Activated CD4-positive, alpha-beta T cell treated with anti-CD3 and anti-CD28 coated beads for 36 hours (primary cell): ENCODE data around the gene FAM161A. TPM values are rescaled to one million over a fixed set of nuclear protein-coding genes. Genes with fewer than 3 reads are reported as not detected.

ENCODE experiments used
- ATAC-seq: fragments of 200-7000 bp; cut with Tn5 transposase; one replicate; pipeline ENCODE4 v1.10.0; 2021; ENCODE audit warnings: mild to moderate bottlenecking, moderate library complexity
- CTCF ChIA-PET: fragments of 350-600 bp; sonication (Branson Sonifier 250); formaldehyde crosslinking; loops from one replicate; lab custom pipeline; 2021; ENCODE audit warnings: antibody characterized with exemption; lab: Charles Lee
- POLR2A ChIA-PET: fragments of 350-600 bp; sonication (Branson Sonifier 250); formaldehyde crosslinking; loops from one replicate; lab custom pipeline; 2021; ENCODE audit warnings: antibody characterized with exemption, inconsistent platforms; lab: Charles Lee
- DNase-seq: peaks from one replicate; pipeline ENCODE4 v3.0.0-alpha.2; 2020
- H3K27ac Mint-ChIP-seq: one replicate; pipeline ENCODE4 v1.8.0; 2021; ENCODE audit warnings: mixed read lengths
- H3K27me3 Mint-ChIP-seq: one replicate; pipeline ENCODE4 v1.8.0; 2021; ENCODE audit warnings: mixed read lengths
- H3K36me3 Mint-ChIP-seq: one replicate; pipeline ENCODE4 v1.8.0; 2021; ENCODE audit warnings: low read depth, mixed read lengths
- H3K4me1 Mint-ChIP-seq: one replicate; pipeline ENCODE4 v1.8.0; 2021; ENCODE audit warnings: mixed read lengths
- H3K4me3 Mint-ChIP-seq: one replicate; pipeline ENCODE4 v1.8.0; 2021; ENCODE audit warnings: mild to moderate bottlenecking, moderate library complexity, mixed read lengths
- H3K9me3 Mint-ChIP-seq: one replicate; pipeline ENCODE4 v1.8.0; 2021; ENCODE audit warnings: low read depth, mixed read lengths
- intact Hi-C, 2 experiments: fragments of 100-400 bp; cut with DNase I in 1 of 2; cut with micrococcal nuclease in 1 of 2; formaldehyde crosslinking; loops; one replicate each; pipeline versions ENCODE4 v1.14.2 to v1.15.1; 2022 to 2024; cut with DNase I, micrococcal nuclease
- total RNA-seq, 2 experiments: library from RNA; stranded (reverse); gene quantifications; one replicate each; pipeline ENCODE4 v1.2.3, GENCODE V29; 2021

FAM161A gene
- total RNA-seq, 2 experiments from 2014 or later, result 6.2 to 7.3 TPM

GRCh38 chr2:61784643-61785042 lies 69.2 kb downstream of the FAM161A start:
- no peak for DNase-seq
- Mint-ChIP-seq H3K27me3 (peaks cover 8% of the 10 kb centered on the region), H3K4me3 (no peak overlapping the region), H3K4me1 (no peaks in the 10 kb centered on the region), H3K27ac (no peak overlapping the region), H3K9me3 (peaks cover 5% of the 10 kb centered on the region), H3K36me3 (no peaks in the 10 kb centered on the region)
- ChIA-PET POLR2A (interaction anchor here (1.4 kb wide), 1 partner anchor 9 kb away, joined by 6 read pairs; no protein-coding TSS in a partner anchor), CTCF (no interaction called here)
- no peak for ATAC-seq
- intact Hi-C loops, result no loop called here

- Mint-ChIP-seq H3K4me1 (no peaks in the 10 kb centered on the region), H3K4me3 (no peak overlapping the region), H3K27ac (no peak overlapping the region), H3K9me3 (peaks cover 5% of the 10 kb centered on the region), H3K27me3 (peaks cover 13% of the 10 kb centered on the region), H3K36me3 (no peaks in the 10 kb centered on the region)
- intact Hi-C loops, result loop anchor here in 1 of 2 experiments (2.0 kb wide), 1 partner anchor 23 kb away; no protein-coding TSS in a partner anchor
- POLR2A ChIA-PET, result interaction anchor here (1.0 kb wide), 1 partner anchor 9 kb away, joined by 6 read pairs; no protein-coding TSS in a partner anchor
- no peak for DNase-seq
- CTCF ChIA-PET, result interaction anchor here (0.7 to 0.9 kb wide), 2 partner anchors 12 to 37 kb away, joined by 3 to 4 read pairs; no protein-coding TSS in a partner anchor
- no peak for ATAC-seq
Observed at GRCh38 chr2:61775956-61776570, 77.8 kb downstream of the FAM161A start.

Other genes with a start within 250 kb of the FAM161A start
- gene CCT4, start 34.6 kb upstream of the FAM161A start, total RNA-seq, result 100 to 1,000 TPM; 255 to 373 TPM
- gene COMMD1, start 51.6 kb upstream of the FAM161A start, total RNA-seq, result 10 to 100 TPM; 29.3 to 36.1 TPM